ENCODE measurements around the gene PRKCB. TPM values are rescaled to one million over a fixed set of nuclear protein-coding genes. Genes with fewer than 3 reads are reported as not detected.

Gene PRKCB
- polyA plus RNA-seq, 2 of the 4 experiments (the other 2 are of a cell fraction) = 0.09 to 0.22 TPM

- Histone ChIP-seq H3K9me3 (no peaks in the 10 kb centered on the region), H3K4me3 (no peak overlapping the region), H3K27ac (peak overlapping the region; percentile 54 to 62; a peak in 5 of 6 replicates), H3K4me1 (peaks cover 48% of the 10 kb centered on the region), H3K4me2 (peak overlapping the region; percentile 58)
- ChIA-PET POLR2A (no interaction called here), CTCF (interaction anchor here (0.6 to 1.1 kb wide), 3 partner anchors 28 to 137 kb away, joined by 3 to 4 read pairs (median 4); no protein-coding TSS in a partner anchor)
- peak; percentile 15 to 86 for DNase-seq (ENCODE audit: low read depth in 1 of 2, low spot score in 1 of 2)
- TF ChIP-seq GATA3 (IDR thresholded peaks at IDR 0.05; ENCODE audit: borderline replicate concordance) (peak; percentile 42; the same call in 1 of the 2 replicates), ZFP36 (IDR thresholded peaks at IDR 0.05; ENCODE audit: borderline replicate concordance, partially characterized antibody) (no peak), EP300 (IDR thresholded peaks at IDR 0.05) (peak in 1 of 2 experiments; percentile 34; a peak in 1 of 5 replicates), CEBPB (IDR thresholded peaks at IDR 0.05) (peak in 1 of 2 experiments; percentile 66; a peak in 2 of 4 replicates), FOSL2 (IDR thresholded peaks at IDR 0.05) (no peak), FOSL2 (CRISPR knock-in tag; IDR thresholded peaks at IDR 0.05) (peak; percentile 81), FOSB (CRISPR knock-in tag; IDR thresholded peaks at IDR 0.05) (no peak), PHF8 (IDR thresholded peaks at IDR 0.05; ENCODE audit: borderline replicate concordance, low read depth) (no peak)
- TF ChIP-seq, protein P1, sequence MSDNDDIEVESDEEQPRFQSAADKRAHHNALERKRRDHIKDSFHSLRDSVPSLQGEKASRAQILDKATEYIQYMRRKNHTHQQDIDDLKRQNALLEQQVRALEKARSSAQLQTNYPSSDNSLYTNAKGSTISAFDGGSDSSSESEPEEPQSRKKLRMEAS (IDR thresholded peaks at IDR 0.05) = 0 out of 2 replicates have a peak, but pooled peaks have one; percentile 51
- no peak for FAIRE-seq
- WGBS (ENCODE audit: missing lambda C conversion rate) = 2% methylated on average over 8 of the region's 8 CpGs
- ATAC-seq = peak; percentile 93 to 97
These were observed 69.2 kb downstream of the PRKCB start for GRCh38 chr16:23905027-23905426.

- no peak for ATAC-seq
- CTCF ChIA-PET = no interaction called here
- H3K27ac ChIP-seq = peak overlapping the region in 1 of 2 experiments; percentile 26; a peak in 1 of 6 replicates
These were observed 71.7 kb downstream of the PRKCB start for GRCh38 chr16:23907457-23907902.

DNA sequence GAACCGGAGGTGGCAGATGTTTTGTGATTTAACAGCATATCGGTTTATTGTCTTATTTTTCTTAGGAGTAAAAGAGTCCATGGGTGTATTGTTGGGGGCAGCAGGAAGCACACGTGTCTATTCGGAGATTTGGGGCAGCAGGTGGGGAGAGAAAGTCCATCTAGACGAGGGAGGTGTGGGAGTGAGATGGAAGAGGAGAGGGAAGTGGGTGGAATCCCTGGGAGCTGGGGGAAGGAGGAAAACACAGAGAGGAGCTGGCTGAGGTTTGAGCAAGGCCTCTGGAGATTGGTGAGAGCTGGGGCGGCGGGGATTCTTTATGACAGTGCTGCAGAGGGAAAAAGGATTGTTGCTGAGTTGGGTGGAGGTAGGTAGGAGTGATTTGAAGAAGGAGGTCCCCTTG lies 72.1 kb downstream of the PRKCB start:
- no peak for TF ChIP-seq FOSB (CRISPR knock-in tag; IDR thresholded peaks at IDR 0.05)
- TF ChIP-seq NFE2L2 (conservative IDR thresholded peaks at IDR 0.05; ENCODE audit: low read length) = no peak
- TF ChIP-seq, protein P2, sequence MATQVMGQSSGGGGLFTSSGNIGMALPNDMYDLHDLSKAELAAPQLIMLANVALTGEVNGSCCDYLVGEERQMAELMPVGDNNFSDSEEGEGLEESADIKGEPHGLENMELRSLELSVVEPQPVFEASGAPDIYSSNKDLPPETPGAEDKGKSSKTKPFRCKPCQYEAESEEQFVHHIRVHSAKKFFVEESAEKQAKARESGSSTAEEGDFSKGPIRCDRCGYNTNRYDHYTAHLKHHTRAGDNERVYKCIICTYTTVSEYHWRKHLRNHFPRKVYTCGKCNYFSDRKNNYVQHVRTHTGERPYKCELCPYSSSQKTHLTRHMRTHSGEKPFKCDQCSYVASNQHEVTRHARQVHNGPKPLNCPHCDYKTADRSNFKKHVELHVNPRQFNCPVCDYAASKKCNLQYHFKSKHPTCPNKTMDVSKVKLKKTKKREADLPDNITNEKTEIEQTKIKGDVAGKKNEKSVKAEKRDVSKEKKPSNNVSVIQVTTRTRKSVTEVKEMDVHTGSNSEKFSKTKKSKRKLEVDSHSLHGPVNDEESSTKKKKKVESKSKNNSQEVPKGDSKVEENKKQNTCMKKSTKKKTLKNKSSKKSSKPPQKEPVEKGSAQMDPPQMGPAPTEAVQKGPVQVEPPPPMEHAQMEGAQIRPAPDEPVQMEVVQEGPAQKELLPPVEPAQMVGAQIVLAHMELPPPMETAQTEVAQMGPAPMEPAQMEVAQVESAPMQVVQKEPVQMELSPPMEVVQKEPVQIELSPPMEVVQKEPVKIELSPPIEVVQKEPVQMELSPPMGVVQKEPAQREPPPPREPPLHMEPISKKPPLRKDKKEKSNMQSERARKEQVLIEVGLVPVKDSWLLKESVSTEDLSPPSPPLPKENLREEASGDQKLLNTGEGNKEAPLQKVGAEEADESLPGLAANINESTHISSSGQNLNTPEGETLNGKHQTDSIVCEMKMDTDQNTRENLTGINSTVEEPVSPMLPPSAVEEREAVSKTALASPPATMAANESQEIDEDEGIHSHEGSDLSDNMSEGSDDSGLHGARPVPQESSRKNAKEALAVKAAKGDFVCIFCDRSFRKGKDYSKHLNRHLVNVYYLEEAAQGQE (IDR thresholded peaks at IDR 0.05) = no peak
- TF ChIP-seq EHMT2 (IDR thresholded peaks at IDR 0.05; ENCODE audit: low read depth) = no peak
- TF ChIP-seq SMC3 (IDR thresholded peaks at IDR 0.05) = no peak
- TF ChIP-seq CHD2 (IDR thresholded peaks at IDR 0.05; ENCODE audit: low read length, partially characterized antibody) = no peak
- no peak for TF ChIP-seq NPAS2 (CRISPR knock-in tag; IDR thresholded peaks at IDR 0.05; ENCODE audit: borderline replicate concordance)
- TF ChIP-seq KDM5A (IDR thresholded peaks at IDR 0.05) = no peak
- TF ChIP-seq ZNF302 (CRISPR knock-in tag; IDR thresholded peaks at IDR 0.05) = no peak
- no peak for TF ChIP-seq MAFK (IDR thresholded peaks at IDR 0.05; ENCODE audit: partially characterized antibody)
- TF ChIP-seq, protein P3, sequence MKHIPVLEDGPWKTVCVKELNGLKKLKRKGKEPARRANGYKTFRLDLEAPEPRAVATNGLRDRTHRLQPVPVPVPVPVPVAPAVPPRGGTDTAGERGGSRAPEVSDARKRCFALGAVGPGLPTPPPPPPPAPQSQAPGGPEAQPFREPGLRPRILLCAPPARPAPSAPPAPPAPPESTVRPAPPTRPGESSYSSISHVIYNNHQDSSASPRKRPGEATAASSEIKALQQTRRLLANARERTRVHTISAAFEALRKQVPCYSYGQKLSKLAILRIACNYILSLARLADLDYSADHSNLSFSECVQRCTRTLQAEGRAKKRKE (CRISPR knock-in tag; IDR thresholded peaks at IDR 0.05; ENCODE audit: low read depth) = no peak
- H3K27ac ChIP-seq = peak overlapping the region in 1 of 2 experiments; percentile 19; a peak in 1 of 6 replicates
- no peak overlapping the region for H3K4me3 ChIP-seq
- no peak for DNase-seq (ENCODE audit: low read depth in 1 of 2, low spot score in 1 of 2)
- ChIA-PET CTCF (no interaction called here), POLR2A (no interaction called here)
- ATAC-seq = no peak
- H3K4me1 ChIP-seq = peaks cover 46% of the 10 kb centered on the region
- 77% methylated on average over 7 of the region's 7 CpGs for WGBS (ENCODE audit: missing lambda C conversion rate)
- no peaks in the 10 kb centered on the region for H3K9me3 ChIP-seq
- H3K4me2 ChIP-seq = no peak overlapping the region
- no peak for FAIRE-seq

More at GRCh38 chr16:23907457-23907902, 71.7 kb downstream of the PRKCB start:
- POLR2A ChIA-PET = no interaction called here
- no peak overlapping the region for H3K4me3 ChIP-seq
- H3K4me1 ChIP-seq = peaks cover 48% of the 10 kb centered on the region
- TF ChIP-seq EHMT2 (IDR thresholded peaks at IDR 0.05; ENCODE audit: low read depth) = no peak
- no peak for TF ChIP-seq NPAS2 (CRISPR knock-in tag; IDR thresholded peaks at IDR 0.05; ENCODE audit: borderline replicate concordance)
- no peak for TF ChIP-seq FOSL2 (IDR thresholded peaks at IDR 0.05)
- TF ChIP-seq FOSL2 (CRISPR knock-in tag; IDR thresholded peaks at IDR 0.05) = no peak
- TF ChIP-seq CHD2 (IDR thresholded peaks at IDR 0.05; ENCODE audit: low read length, partially characterized antibody) = no peak
- TF ChIP-seq ZFP36 (IDR thresholded peaks at IDR 0.05; ENCODE audit: borderline replicate concordance, partially characterized antibody) = no peak
- TF ChIP-seq POLR2AphosphoS2 (conservative IDR thresholded peaks at IDR 0.05; ENCODE audit: low read length) = no peak
- TF ChIP-seq KDM1A (IDR thresholded peaks at IDR 0.05; ENCODE audit: low read depth) = no peak
- TF ChIP-seq RCOR1 (IDR thresholded peaks at IDR 0.05; ENCODE audit: low read depth, low read length) = no peak
- TF ChIP-seq HOXB13 (CRISPR knock-in tag; IDR thresholded peaks at IDR 0.05; ENCODE audit: low read depth) = no peak
- TF ChIP-seq, protein P4, sequence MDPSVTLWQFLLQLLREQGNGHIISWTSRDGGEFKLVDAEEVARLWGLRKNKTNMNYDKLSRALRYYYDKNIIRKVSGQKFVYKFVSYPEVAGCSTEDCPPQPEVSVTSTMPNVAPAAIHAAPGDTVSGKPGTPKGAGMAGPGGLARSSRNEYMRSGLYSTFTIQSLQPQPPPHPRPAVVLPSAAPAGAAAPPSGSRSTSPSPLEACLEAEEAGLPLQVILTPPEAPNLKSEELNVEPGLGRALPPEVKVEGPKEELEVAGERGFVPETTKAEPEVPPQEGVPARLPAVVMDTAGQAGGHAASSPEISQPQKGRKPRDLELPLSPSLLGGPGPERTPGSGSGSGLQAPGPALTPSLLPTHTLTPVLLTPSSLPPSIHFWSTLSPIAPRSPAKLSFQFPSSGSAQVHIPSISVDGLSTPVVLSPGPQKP (IDR thresholded peaks at IDR 0.05; ENCODE audit: low read depth, low read length) = no peak
- TF ChIP-seq RAD21 (conservative IDR thresholded peaks at IDR 0.05 in 1 of 2, IDR thresholded peaks at IDR 0.05 in 1 of 2) = no peak
- TF ChIP-seq PHF8 (IDR thresholded peaks at IDR 0.05; ENCODE audit: borderline replicate concordance, low read depth) = no peak
- no peak for TF ChIP-seq ZC3H11A (IDR thresholded peaks at IDR 0.05)
- no peak for TF ChIP-seq RFX5 (IDR thresholded peaks at IDR 0.05)
- TF ChIP-seq TP53 (CRISPR knock-in tag; IDR thresholded peaks at IDR 0.05) = no peak
- TF ChIP-seq USF2 (IDR thresholded peaks at IDR 0.05) = no peak
- no peak for TF ChIP-seq BHLHE40 (IDR thresholded peaks at IDR 0.05; ENCODE audit: low read depth, low read length)
- FAIRE-seq = no peak
- H3K4me2 ChIP-seq = 0 out of 3 replicates have a peak overlapping the region, but pooled peaks have one; percentile 10
- 82% methylated on average over 5 of the region's 5 CpGs for WGBS (ENCODE audit: missing lambda C conversion rate)
- H3K9me3 ChIP-seq = no peaks in the 10 kb centered on the region
- DNase-seq (ENCODE audit: low read depth in 1 of 2, low spot score in 1 of 2) = no peak

Measured in A549 (cell line).